Heart left ventricle (tissue), 13 donors: ENCODE measurements around the gene FAM219A.
"Not testable (repeated sequence)": the region's sequence is repeated elsewhere in the genome, so short reads cannot be mapped to it uniquely, and the experiment has no call there.

Experiments used
- POLR2A ChIP-seq, 2 donors: fragments of 450-650 bp; IDR thresholded peaks; one replicate each; pipeline ENCODE4 v1.6.1; 2017; ENCODE audit warnings: antibody characterized with exemption in 2 of 2, mild to moderate bottlenecking in 2 of 2, moderate library complexity in 2 of 2
- TF ChIP-seq, protein P1 (sequence below), 12 donors: fragments of 200-600 bp; sonication (generic) in 4 of 12; IDR thresholded peaks; one replicate each; pipeline versions ENCODE4 v1.5.0 to v1.8.0; 2018 to 2022; ENCODE audit warnings: antibody characterized with exemption in 12 of 12, mild to moderate bottlenecking in 5 of 12
- donor health status: ischemic (EF 13 %, LVEDD 7.1; RV severe dilation, severe dysfunction).
- donor health status: DM: no; HTN: yes; CAD: no.
- donor health status: DM: no; HTN: no; CAD: no.
- donor health status: ischemic (EF 25% LVEDD 6.9; RV normal size, moderate dysfunction).
- donor health status: ischemic (EF 25% LVEDD 5.7; RV mildly dilated, moderate dysfunction).
- donor health status: ischemic (EF 35%, LVEDD 5.7; RV mildly dilated, moderate dysfunction).
- donor health status: nonischemic (EF 11% LVEDD 7.7; RV severe dilation, severe dysfunction).
- donor health status: DM: yes; HTN: yes; CAD: no.
- donor health status: PGD.
- donor health status: ischemic (EF 29% LVEDD 5.4; RV normal size, mild dysfunction).
- donor health status: nonischemic (EF 23%, LVEDD 6.1; RV moderate dilation, normal function).

DNA sequence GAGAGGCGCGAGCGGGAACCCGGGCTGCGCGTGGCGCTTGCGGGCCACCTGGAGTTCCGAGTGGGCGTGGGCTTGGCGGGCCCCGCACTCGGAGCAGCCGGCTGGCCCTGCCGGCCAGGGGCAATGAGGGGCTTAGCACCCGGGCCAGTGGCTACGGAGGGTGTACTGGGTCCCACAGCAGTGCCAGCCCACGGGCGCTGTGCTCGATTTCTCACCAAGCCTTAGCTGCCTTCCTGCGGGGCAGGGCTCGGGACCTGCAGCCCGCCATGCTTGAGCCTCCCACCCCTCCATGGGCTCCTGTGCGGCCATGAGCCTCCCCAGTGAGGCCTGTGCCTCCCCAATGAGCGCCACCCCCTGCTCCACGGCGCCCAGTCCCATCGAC is 20.5 kb downstream of the FAM219A start:
- TF ChIP-seq, protein P1, sequence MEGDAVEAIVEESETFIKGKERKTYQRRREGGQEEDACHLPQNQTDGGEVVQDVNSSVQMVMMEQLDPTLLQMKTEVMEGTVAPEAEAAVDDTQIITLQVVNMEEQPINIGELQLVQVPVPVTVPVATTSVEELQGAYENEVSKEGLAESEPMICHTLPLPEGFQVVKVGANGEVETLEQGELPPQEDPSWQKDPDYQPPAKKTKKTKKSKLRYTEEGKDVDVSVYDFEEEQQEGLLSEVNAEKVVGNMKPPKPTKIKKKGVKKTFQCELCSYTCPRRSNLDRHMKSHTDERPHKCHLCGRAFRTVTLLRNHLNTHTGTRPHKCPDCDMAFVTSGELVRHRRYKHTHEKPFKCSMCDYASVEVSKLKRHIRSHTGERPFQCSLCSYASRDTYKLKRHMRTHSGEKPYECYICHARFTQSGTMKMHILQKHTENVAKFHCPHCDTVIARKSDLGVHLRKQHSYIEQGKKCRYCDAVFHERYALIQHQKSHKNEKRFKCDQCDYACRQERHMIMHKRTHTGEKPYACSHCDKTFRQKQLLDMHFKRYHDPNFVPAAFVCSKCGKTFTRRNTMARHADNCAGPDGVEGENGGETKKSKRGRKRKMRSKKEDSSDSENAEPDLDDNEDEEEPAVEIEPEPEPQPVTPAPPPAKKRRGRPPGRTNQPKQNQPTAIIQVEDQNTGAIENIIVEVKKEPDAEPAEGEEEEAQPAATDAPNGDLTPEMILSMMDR (IDR thresholded peaks at IDR 0.05): not testable (repeated sequence)
- not testable (repeated sequence) for TF ChIP-seq POLR2A (IDR thresholded peaks at IDR 0.05)
